ENCODE data around the gene SCLT1. TPM values are rescaled to one million over a fixed set of nuclear protein-coding genes. Genes with fewer than 3 reads are reported as not detected.

SCLT1 gene
- polyA plus RNA-seq, 1 donor (not counting 4 experiments of a cell fraction or from before 2014, with no cell fraction given) = 5.8 TPM

DNA sequence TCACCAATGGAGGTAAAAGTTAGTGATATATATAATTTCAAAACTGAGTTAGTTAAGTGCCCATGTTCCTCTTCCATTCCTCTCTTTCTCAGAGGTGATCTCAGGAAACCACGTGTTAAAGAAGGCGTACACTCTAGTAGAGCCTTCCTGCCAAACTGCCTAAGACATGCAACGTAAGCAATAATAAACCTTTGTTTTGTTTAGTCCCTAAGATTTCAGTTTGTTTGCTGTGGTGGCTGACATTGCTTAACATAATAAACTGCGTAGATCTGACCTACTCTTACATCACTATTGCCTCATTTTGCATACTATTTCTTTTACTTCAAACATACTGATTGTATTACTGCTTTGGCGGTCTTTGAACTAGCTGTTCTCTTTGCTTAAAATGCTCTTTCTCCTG lies 184.6 kb downstream of the SCLT1 start:
- Histone ChIP-seq H3K9ac (ENCODE audit: control insufficient read depth, extremely low read depth, insufficient read depth, low read length) (no peak overlapping the region), H2AFZ (ENCODE audit: control insufficient read depth, low read length) (no peak overlapping the region), H3K27ac (ENCODE audit: control insufficient read depth, insufficient read depth, low read length) (no peak overlapping the region), H3K27me3 (ENCODE audit: control insufficient read depth, extremely low read depth, insufficient read depth, low read length) (no peaks in the 10 kb centered on the region), H3K4me1 (ENCODE audit: control insufficient read depth, extremely low read depth, insufficient read depth, low read length) (no peaks in the 10 kb centered on the region), H3K4me2 (ENCODE audit: control insufficient read depth, extremely low read depth, insufficient read depth, low read depth, low read length) (no peak overlapping the region), H3K36me3 (ENCODE audit: control insufficient read depth in 2 of 2, extremely low read depth in 1 of 2, insufficient read depth in 2 of 2, low read length in 2 of 2) (no peaks in the 10 kb centered on the region), H3K4me3 (ENCODE audit: control insufficient read depth in 2 of 3, extremely low read depth in 1 of 3, insufficient read depth in 2 of 3, low read depth in 1 of 3, low read length in 3 of 3) (no peak overlapping the region), H3K79me2 (ENCODE audit: control insufficient read depth, insufficient read depth, low read length) (no peaks in the 10 kb centered on the region), H3K9me1 (ENCODE audit: control insufficient read depth, extremely low read depth, insufficient read depth, low read length) (no peaks in the 10 kb centered on the region), H3K9me3 (ENCODE audit: control insufficient read depth, low read depth, low read length) (no peaks in the 10 kb centered on the region), H4K20me1 (ENCODE audit: control insufficient read depth, extremely low read depth, insufficient read depth, low read length) (no peaks in the 10 kb centered on the region)
- FAIRE-seq (no peak), DNase-seq (ENCODE audit: low read depth, low spot score) (no peak)
- dilution Hi-C loops (cut with MboI; ENCODE audit: extremely low pct_ligation_motif_present, low sequenced_read_pairs) = no loop called here
- no peak for TF ChIP-seq EZH2 (IDR thresholded peaks at IDR 0.05; ENCODE audit: low read length)
- TF ChIP-seq CTCF (optimal IDR thresholded peaks at IDR 0.05 in 1 of 3, IDR thresholded peaks at IDR 0.05 in 1 of 3, conservative IDR thresholded peaks at IDR 0.05 in 1 of 3; ENCODE audit: extremely low read depth in 1 of 3, insufficient read depth in 2 of 3, low read length in 3 of 3) = no peak

DNA sequence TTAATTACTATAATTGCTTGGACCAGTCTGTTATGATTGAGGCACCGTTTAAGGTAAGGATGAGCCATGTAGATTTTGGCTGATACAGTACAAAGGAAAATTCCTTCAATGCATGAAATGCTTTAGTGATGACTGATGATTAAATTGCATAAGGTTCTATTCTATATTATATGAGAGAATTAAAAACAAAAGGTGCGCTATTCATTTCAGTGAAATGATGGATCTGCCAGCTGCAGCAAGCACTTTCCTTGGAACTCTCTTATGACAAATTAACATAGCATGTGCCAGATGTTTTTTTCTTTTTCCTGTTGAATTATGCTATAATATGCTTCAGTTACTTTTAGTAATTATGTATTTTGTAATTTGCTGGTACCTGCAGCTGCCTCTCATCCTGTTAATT lies 185.4 kb downstream of the SCLT1 start:
- TF ChIP-seq CTCF (optimal IDR thresholded peaks at IDR 0.05 in 1 of 3, IDR thresholded peaks at IDR 0.05 in 1 of 3, conservative IDR thresholded peaks at IDR 0.05 in 1 of 3; ENCODE audit: extremely low read depth in 1 of 3, insufficient read depth in 2 of 3, low read length in 3 of 3) (no peak), EZH2 (IDR thresholded peaks at IDR 0.05; ENCODE audit: low read length) (no peak)
- dilution Hi-C loops (cut with MboI; ENCODE audit: extremely low pct_ligation_motif_present, low sequenced_read_pairs) = no loop called here
- no peak overlapping the region for H3K4me3 ChIP-seq (ENCODE audit: control insufficient read depth in 2 of 3, extremely low read depth in 1 of 3, insufficient read depth in 2 of 3, low read depth in 1 of 3, low read length in 3 of 3)
- no peak overlapping the region for H3K9ac ChIP-seq (ENCODE audit: control insufficient read depth, extremely low read depth, insufficient read depth, low read length)
- H3K27ac ChIP-seq (ENCODE audit: control insufficient read depth, insufficient read depth, low read length) = no peak overlapping the region
- H3K36me3 ChIP-seq (ENCODE audit: control insufficient read depth in 2 of 2, extremely low read depth in 1 of 2, insufficient read depth in 2 of 2, low read length in 2 of 2) = no peaks in the 10 kb centered on the region
- no peaks in the 10 kb centered on the region for H4K20me1 ChIP-seq (ENCODE audit: control insufficient read depth, extremely low read depth, insufficient read depth, low read length)
- no peaks in the 10 kb centered on the region for H3K79me2 ChIP-seq (ENCODE audit: control insufficient read depth, insufficient read depth, low read length)
- no peaks in the 10 kb centered on the region for H3K9me3 ChIP-seq (ENCODE audit: control insufficient read depth, low read depth, low read length)
- no peaks in the 10 kb centered on the region for H3K4me1 ChIP-seq (ENCODE audit: control insufficient read depth, extremely low read depth, insufficient read depth, low read length)
- no peaks in the 10 kb centered on the region for H3K9me1 ChIP-seq (ENCODE audit: control insufficient read depth, extremely low read depth, insufficient read depth, low read length)
- no peak for DNase-seq (ENCODE audit: low read depth, low spot score)
- H3K27me3 ChIP-seq (ENCODE audit: control insufficient read depth, extremely low read depth, insufficient read depth, low read length) = no peaks in the 10 kb centered on the region
- no peak for FAIRE-seq
- no peak overlapping the region for H2AFZ ChIP-seq (ENCODE audit: control insufficient read depth, low read length)
- no peak overlapping the region for H3K4me2 ChIP-seq (ENCODE audit: control insufficient read depth, extremely low read depth, insufficient read depth, low read depth, low read length)

Data from keratinocyte (primary cell).